A549 (cell line): ENCODE data around the gene COL5A2. TPM values are rescaled to one million over a fixed set of nuclear protein-coding genes. Genes with fewer than 3 reads are reported as not detected.

ENCODE experiments used
- ATAC-seq, 2 experiments: fragments of 200-7000 bp in 1 of 2; fragments of >200 bp in 1 of 2; cut with Nextera tagmentation in 1 of 2; cut with Tn5 transposase in 1 of 2; 3 replicates each; pipeline versions ENCODE4 v1.8.0 to v1.9.1; 2018 to 2020; ENCODE audit warnings: mild to moderate bottlenecking in 1 of 2, moderate library complexity in 1 of 2
- CTCF ChIA-PET: fragments of 300-600 bp; sonication (Branson Sonifier 250); formaldehyde crosslinking; extraction: SDS; loops from one replicate; lab custom pipeline; 2021; ENCODE audit warnings: antibody characterized with exemption, inconsistent platforms; lab: Yijun Ruan, JAX
- POLR2A ChIA-PET: fragments of 350-600 bp; formaldehyde crosslinking; extraction: SDS; loops from one replicate; lab custom pipeline; 2021; ENCODE audit warnings: antibody characterized with exemption, inconsistent platforms; lab: Yijun Ruan, JAX
- DNase-seq, 2 experiments: peaks; one replicate each; pipeline versions ENCODE4 v3.0.0 to v3.0.0-alpha.2; 2011 to 2016; ENCODE audit warnings: low read depth in 1 of 2, low spot score in 1 of 2
- FAIRE-seq: peaks from 2 replicates; lab custom pipeline; 2011; peaks lifted over from hg19 to GRCh38; lab: Jason Lieb, UNC
- H3K27ac ChIP-seq, 2 experiments: fragments of >200 bp; sonication (Bioruptor Twin); formaldehyde crosslinking; 3 replicates each; pipeline ENCODE4 v1.5.1; 2016 to 2017
- H3K4me1 ChIP-seq: fragments of >200 bp; sonication (Bioruptor Twin); formaldehyde crosslinking; 3 replicates; pipeline ENCODE4 v1.6.1; 2016
- H3K4me2 ChIP-seq: fragments of >200 bp; sonication (Bioruptor Twin); formaldehyde crosslinking; 3 replicates; pipeline ENCODE4 v1.6.1; 2016
- H3K4me3 ChIP-seq: fragments of >200 bp; sonication (Bioruptor Twin); formaldehyde crosslinking; 3 replicates; pipeline ENCODE4 v1.5.1; 2016
- H3K9me3 ChIP-seq: fragments of >200 bp; sonication (Bioruptor Twin); formaldehyde crosslinking; 3 replicates; pipeline ENCODE4 v1.6.1; 2016
- CBX2 ChIP-seq: fragments of 200-600 bp; sonication (generic); IDR thresholded peaks from 2 replicates; pipeline ENCODE4 v1.6.1; 2016; ENCODE audit warnings: low read depth, mild to moderate bottlenecking, borderline replicate concordance
- CHD4 ChIP-seq: fragments of 200-600 bp; sonication (generic); IDR thresholded peaks from 2 replicates; pipeline ENCODE4 v1.6.1; 2016; ENCODE audit warnings: antibody characterized with exemption, mild to moderate bottlenecking, borderline replicate concordance
- CTCF ChIP-seq: fragments of >200 bp; sonication (Bioruptor Twin); formaldehyde crosslinking; IDR thresholded peaks from 3 replicates; pipeline ENCODE4 v1.5.1; 2016
- EP300 ChIP-seq, 2 experiments: fragments of >200 bp; sonication (Bioruptor Twin); formaldehyde crosslinking; IDR thresholded peaks; 2 replicates in 1 of 2; 3 replicates in 1 of 2; pipeline ENCODE4 v1.6.1; 2016 to 2017
- ESRRA ChIP-seq: fragments of 150-350 bp; IDR thresholded peaks from 2 replicates; pipeline ENCODE4 v1.6.1; 2014; ENCODE audit warnings: mild to moderate bottlenecking, low read length, borderline replicate concordance
- FOXS1 ChIP-seq: fragments of 250-450 bp; sonication (Bioruptor Pico); IDR thresholded peaks from 2 replicates; pipeline ENCODE4 v1.5.0; 2020; ENCODE audit warnings: mild to moderate bottlenecking, moderate library complexity
- HDAC2 ChIP-seq: fragments of 200-600 bp; sonication (generic); IDR thresholded peaks from 2 replicates; pipeline ENCODE4 v1.6.1; 2016
- HOXB5 ChIP-seq: fragments of 250-450 bp; sonication (Bioruptor Pico); IDR thresholded peaks from 2 replicates; pipeline ENCODE4 v1.5.0; 2020; ENCODE audit warnings: mild to moderate bottlenecking, moderate library complexity
- JUNB ChIP-seq: fragments of >200 bp; sonication (Bioruptor Twin); formaldehyde crosslinking; IDR thresholded peaks from 2 replicates; pipeline ENCODE4 v1.6.1; 2016
- KDM5A ChIP-seq: fragments of 200-600 bp; sonication (generic); IDR thresholded peaks from 2 replicates; pipeline ENCODE4 v1.6.1; 2016; ENCODE audit warnings: antibody characterized with exemption, mild to moderate bottlenecking
- MAX ChIP-seq: IDR thresholded peaks from 2 replicates; pipeline ENCODE4 v1.6.1; 2012
- NR3C1 ChIP-seq: fragments of >200 bp; sonication (Bioruptor Twin); formaldehyde crosslinking; IDR thresholded peaks from 3 replicates; pipeline ENCODE4 v1.6.1; 2017
- PHF8 ChIP-seq: fragments of 200-600 bp; sonication (generic); IDR thresholded peaks from 2 replicates; pipeline ENCODE4 v1.6.1; 2016; ENCODE audit warnings: low read depth, mild to moderate bottlenecking, antibody characterized with exemption, moderate library complexity, borderline replicate concordance
- RAD21 ChIP-seq, 2 experiments: fragments of >200 bp in 1 of 2; sonication (Bioruptor Twin) in 1 of 2; formaldehyde crosslinking in 1 of 2; IDR thresholded peaks in 1 of 2; conservative IDR thresholded peaks in 1 of 2; 2 replicates in 1 of 2; 3 replicates in 1 of 2; pipeline ENCODE4 v1.6.1; 2012 to 2018; ENCODE audit warnings: inconsistent platforms in 1 of 2
- RCOR1 ChIP-seq: fragments of 150-350 bp; IDR thresholded peaks from 2 replicates; pipeline ENCODE4 v1.6.1; 2014; ENCODE audit warnings: antibody characterized with exemption, low read length, low read depth
- RFX5 ChIP-seq: fragments of 450-650 bp; IDR thresholded peaks from 2 replicates; pipeline ENCODE4 v1.7.1; 2014; ENCODE audit warnings: antibody characterized with exemption, mild to moderate bottlenecking, moderate library complexity
- SREBF2 ChIP-seq: fragments of 450-650 bp; IDR thresholded peaks from 2 replicates; pipeline ENCODE4 v1.6.1; 2014; ENCODE audit warnings: mild to moderate bottlenecking, moderate library complexity
- TFCP2L1 ChIP-seq: fragments of 250-450 bp; sonication (Bioruptor Pico); IDR thresholded peaks from 2 replicates; pipeline ENCODE4 v1.5.0; 2021; ENCODE audit warnings: mild to moderate bottlenecking
- TP53 ChIP-seq: fragments of 250-450 bp; sonication (Bioruptor Pico); IDR thresholded peaks from 2 replicates; pipeline ENCODE4 v1.5.0; 2021; ENCODE audit warnings: mild to moderate bottlenecking, moderate library complexity
- ZSCAN20 ChIP-seq: fragments of 250-450 bp; sonication (Bioruptor Pico); IDR thresholded peaks from 2 replicates; pipeline ENCODE4 v1.8.0; 2022; ENCODE audit warnings: mild to moderate bottlenecking, moderate library complexity
- WGBS: methylation state at CpG from one replicate; pipeline ENCODE4 v1.1.6; 2017; ENCODE audit errors: missing lambda C conversion rate; 5-methylcytosine and 5-hydroxymethylcytosine counted together
- polyA plus RNA-seq, 4 experiments: library from polyadenylated mRNA; depleted of rRNA in 3 of 4; stranded (reverse); fragments of >200 nt; fragmentation: RNase III in 1 of 4; extraction: RNeasy Plus Mini Kit Qiagen cat#74134 plus additional on column Dnase treatment in 1 of 4; gene quantifications; 2 replicates in 3 of 4; 3 replicates in 1 of 4; pipeline ENCODE4 v1.2.3, GENCODE V29; 2011 to 2017
- TF ChIP-seq, protein P1 (sequence below): fragments of 200-600 bp; sonication (generic); IDR thresholded peaks from 2 replicates; pipeline ENCODE4 v1.6.1; 2016; ENCODE audit warnings: antibody characterized with exemption, mild to moderate bottlenecking, moderate library complexity
- TF ChIP-seq, protein P2 (sequence below): IDR thresholded peaks from 2 replicates; pipeline ENCODE4 v1.6.1; 2012; ENCODE audit warnings: low read depth, borderline replicate concordance

Gene COL5A2
- polyA plus RNA-seq, 2 of the 4 experiments (the other 2 are of a cell fraction): 152 to 215 TPM

- Histone ChIP-seq H3K27ac (no peak overlapping the region), H3K4me2 (no peak overlapping the region), H3K9me3 (no peaks in the 10 kb centered on the region), H3K4me1 (no peaks in the 10 kb centered on the region), H3K4me3 (no peak overlapping the region)
- WGBS: 72% methylated on average over 3 of the region's 3 CpGs
- no peak for DNase-seq
- FAIRE-seq: no peak
- ChIA-PET CTCF (no interaction called here), POLR2A (no interaction called here)
- ATAC-seq: no peak
- TF ChIP-seq PHF8 (no peak), HOXB5 (CRISPR knock-in tag) (no peak), KDM5A (no peak), NR3C1 (no peak), CHD4 (no peak), MAX (no peak), CBX2 (no peak), EP300 (IDR thresholded peaks at IDR 0.05) (no peak), TFCP2L1 (no peak), RFX5 (no peak), ESRRA (no peak), RCOR1 (no peak), HDAC2 (no peak), FOXS1 (CRISPR knock-in tag) (no peak), ZSCAN20 (CRISPR knock-in tag) (no peak), RAD21 (conservative IDR thresholded peaks at IDR 0.05 in 1 of 2, IDR thresholded peaks at IDR 0.05 in 1 of 2) (no peak), JUNB (no peak)
- TF ChIP-seq, protein P1, sequence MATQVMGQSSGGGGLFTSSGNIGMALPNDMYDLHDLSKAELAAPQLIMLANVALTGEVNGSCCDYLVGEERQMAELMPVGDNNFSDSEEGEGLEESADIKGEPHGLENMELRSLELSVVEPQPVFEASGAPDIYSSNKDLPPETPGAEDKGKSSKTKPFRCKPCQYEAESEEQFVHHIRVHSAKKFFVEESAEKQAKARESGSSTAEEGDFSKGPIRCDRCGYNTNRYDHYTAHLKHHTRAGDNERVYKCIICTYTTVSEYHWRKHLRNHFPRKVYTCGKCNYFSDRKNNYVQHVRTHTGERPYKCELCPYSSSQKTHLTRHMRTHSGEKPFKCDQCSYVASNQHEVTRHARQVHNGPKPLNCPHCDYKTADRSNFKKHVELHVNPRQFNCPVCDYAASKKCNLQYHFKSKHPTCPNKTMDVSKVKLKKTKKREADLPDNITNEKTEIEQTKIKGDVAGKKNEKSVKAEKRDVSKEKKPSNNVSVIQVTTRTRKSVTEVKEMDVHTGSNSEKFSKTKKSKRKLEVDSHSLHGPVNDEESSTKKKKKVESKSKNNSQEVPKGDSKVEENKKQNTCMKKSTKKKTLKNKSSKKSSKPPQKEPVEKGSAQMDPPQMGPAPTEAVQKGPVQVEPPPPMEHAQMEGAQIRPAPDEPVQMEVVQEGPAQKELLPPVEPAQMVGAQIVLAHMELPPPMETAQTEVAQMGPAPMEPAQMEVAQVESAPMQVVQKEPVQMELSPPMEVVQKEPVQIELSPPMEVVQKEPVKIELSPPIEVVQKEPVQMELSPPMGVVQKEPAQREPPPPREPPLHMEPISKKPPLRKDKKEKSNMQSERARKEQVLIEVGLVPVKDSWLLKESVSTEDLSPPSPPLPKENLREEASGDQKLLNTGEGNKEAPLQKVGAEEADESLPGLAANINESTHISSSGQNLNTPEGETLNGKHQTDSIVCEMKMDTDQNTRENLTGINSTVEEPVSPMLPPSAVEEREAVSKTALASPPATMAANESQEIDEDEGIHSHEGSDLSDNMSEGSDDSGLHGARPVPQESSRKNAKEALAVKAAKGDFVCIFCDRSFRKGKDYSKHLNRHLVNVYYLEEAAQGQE: no peak
- TF ChIP-seq, protein P2, sequence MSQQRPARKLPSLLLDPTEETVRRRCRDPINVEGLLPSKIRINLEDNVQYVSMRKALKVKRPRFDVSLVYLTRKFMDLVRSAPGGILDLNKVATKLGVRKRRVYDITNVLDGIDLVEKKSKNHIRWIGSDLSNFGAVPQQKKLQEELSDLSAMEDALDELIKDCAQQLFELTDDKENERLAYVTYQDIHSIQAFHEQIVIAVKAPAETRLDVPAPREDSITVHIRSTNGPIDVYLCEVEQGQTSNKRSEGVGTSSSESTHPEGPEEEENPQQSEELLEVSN: no peak
Measured at GRCh38 chr2:189013031-189013430, 166.5 kb downstream of the COL5A2 start.

DNA sequence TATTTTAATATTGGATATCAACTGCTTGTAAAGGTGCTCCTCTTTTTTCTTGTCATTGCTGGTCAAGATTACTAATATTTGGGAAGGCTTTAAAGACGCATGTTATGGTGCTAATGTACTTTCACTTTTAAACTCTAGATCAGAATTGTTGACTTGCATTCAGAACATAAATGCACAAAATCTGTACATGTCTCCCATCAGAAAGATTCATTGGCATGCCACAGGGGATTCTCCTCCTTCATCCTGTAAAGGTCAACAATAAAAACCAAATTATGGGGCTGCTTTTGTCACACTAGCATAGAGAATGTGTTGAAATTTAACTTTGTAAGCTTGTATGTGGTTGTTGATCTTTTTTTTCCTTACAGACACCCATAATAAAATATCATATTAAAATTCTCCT is 167.2 kb downstream of the COL5A2 start:
- 92% methylated on average over 1 of the region's 1 CpG for WGBS
- POLR2A ChIA-PET: no interaction called here
- H3K9me3 ChIP-seq: no peaks in the 10 kb centered on the region
- no peak overlapping the region for H3K4me2 ChIP-seq
- H3K4me3 ChIP-seq: no peak overlapping the region
- TF ChIP-seq CHD4 (no peak), CTCF (no peak), PHF8 (no peak), TP53 (no peak), NR3C1 (no peak), SREBF2 (no peak)
- FAIRE-seq (no peak), DNase-seq (no peak), ATAC-seq (no peak)
- no peak overlapping the region for H3K27ac ChIP-seq
- no peaks in the 10 kb centered on the region for H3K4me1 ChIP-seq
- CTCF ChIA-PET: no interaction called here
